PC-9 (cell line): Measurements from ENCODE around the gene SORT1. TPM values are rescaled to one million over a fixed set of nuclear protein-coding genes. Genes with fewer than 3 reads are reported as not detected.

Experiments used
- BruUV-seq: library from RNA; stranded (reverse); fragments of 400-500 nt; replicated peaks from 2 replicates; lab custom pipeline; 2021; lab: Mats Ljungman, UMichigan
- CTCF ChIA-PET: fragments of 300-600 bp; sonication (Branson Sonifier 250); formaldehyde crosslinking; loops from one replicate; lab custom pipeline; 2022; ENCODE audit warnings: antibody characterized with exemption; lab: Charles Lee
- POLR2A ChIA-PET: fragments of 300-600 bp; sonication (Branson Sonifier 250); formaldehyde crosslinking; loops from one replicate; lab custom pipeline; 2022; ENCODE audit warnings: antibody characterized with exemption; ENCODE audit not compliant: unreplicated experiment; lab: Charles Lee
- DNase-seq, 2 experiments: peaks; one replicate each; pipeline versions ENCODE4 v3.0.0 to v3.0.0-alpha.2; 2015 to 2022; ENCODE audit warnings: mixed read lengths in 1 of 2
- H2AFZ ChIP-seq: fragments of 200-600 bp; sonication (generic); 2 replicates; pipeline ENCODE4 v1.8.1; 2017; ENCODE audit warnings: antibody characterized with exemption
- H3F3A ChIP-seq: fragments of 200-600 bp; sonication (generic); 2 replicates; pipeline ENCODE4 v1.8.1; 2017; ENCODE audit warnings: antibody characterized with exemption, mild to moderate bottlenecking, low read depth; ENCODE audit not compliant: insufficient read depth
- H3K27ac ChIP-seq: fragments of 200-600 bp; sonication (generic); 2 replicates; pipeline ENCODE4 v1.6.1; 2016; ENCODE audit warnings: mixed run types
- H3K27me3 ChIP-seq: fragments of 200-600 bp; sonication (generic); 2 replicates; pipeline ENCODE4 v1.6.1; 2016; ENCODE audit warnings: low read depth, mixed run types; ENCODE audit not compliant: insufficient read depth
- H3K36me3 ChIP-seq: fragments of 200-600 bp; sonication (generic); 2 replicates; pipeline ENCODE4 v1.6.1; 2016; ENCODE audit warnings: low read depth, mixed run types
- H3K4me1 ChIP-seq: fragments of 200-600 bp; sonication (generic); replicated peaks from 2 replicates; pipeline ENCODE4 v1.6.1; 2016; ENCODE audit warnings: mixed run types; ENCODE audit not compliant: insufficient read depth
- H3K4me2 ChIP-seq: fragments of 200-600 bp; sonication (generic); 2 replicates; pipeline ENCODE4 v1.6.1; 2017; ENCODE audit warnings: mixed run types
- H3K4me3 ChIP-seq: fragments of 200-600 bp; sonication (generic); 2 replicates; pipeline ENCODE4 v1.6.1; 2016; ENCODE audit warnings: mixed run types
- H3K79me2 ChIP-seq: fragments of 200-600 bp; sonication (generic); 2 replicates; pipeline ENCODE4 v1.6.1; 2017; ENCODE audit warnings: low read depth, mixed run types
- H3K9me2 ChIP-seq: fragments of 200-600 bp; sonication (generic); 2 replicates; pipeline ENCODE4 v1.8.1; 2017; ENCODE audit warnings: mild to moderate bottlenecking; ENCODE audit not compliant: insufficient read depth
- H3K9me3 ChIP-seq: fragments of 200-600 bp; sonication (generic); 2 replicates; pipeline ENCODE4 v1.8.1; 2016; ENCODE audit warnings: low read depth; ENCODE audit not compliant: insufficient read depth
- H4K20me1 ChIP-seq: fragments of 200-600 bp; sonication (generic); 2 replicates; pipeline ENCODE4 v1.8.1; 2017; ENCODE audit not compliant: insufficient read depth
- CTCF ChIP-seq: fragments of 200-600 bp; sonication (generic); conservative IDR thresholded peaks from 2 replicates; pipeline ENCODE4 v1.6.1; 2017; ENCODE audit warnings: mixed run types, antibody characterized with exemption, mild to moderate bottlenecking, moderate library complexity
- EZH2 ChIP-seq: fragments of 200-600 bp; sonication (generic); IDR thresholded peaks from 2 replicates; pipeline ENCODE4 v1.8.0; 2017; ENCODE audit warnings: antibody characterized with exemption, low read depth
- intact Hi-C: fragments of 100-400 bp; cut with micrococcal nuclease; formaldehyde crosslinking; loops from one replicate; pipeline ENCODE4 v1.10.0; 2022; ENCODE audit not compliant: unreplicated experiment
- total RNA-seq: library from RNA; stranded (reverse); gene quantifications from 2 replicates; pipeline ENCODE4 v1.2.3, GENCODE V29; 2021

SORT1 gene
- total RNA-seq, 1 experiment from 2014 or later: 25.7 TPM

GRCh38 chr1:109294481-109294880 is 103.2 kb downstream of the SORT1 start:
- H3K36me3 ChIP-seq: no peaks in the 10 kb centered on the region
- H3K9me2 ChIP-seq: no peaks in the 10 kb centered on the region
- H3F3A ChIP-seq: 0 out of 2 replicates have a peak, but pooled peaks cover 7% of the 10 kb centered on the region
- ChIA-PET CTCF (interaction anchor here (0.7 kb wide), 1 partner anchor 618 kb away, joined by 3 read pairs; no protein-coding TSS in a partner anchor), POLR2A (no interaction called here)
- H3K4me2 ChIP-seq: no peak overlapping the region
- DNase-seq: no peak
- no peaks in the 10 kb centered on the region for H3K27me3 ChIP-seq
- H3K27ac ChIP-seq: no peak overlapping the region
- BruUV-seq: no TSS peak
- 0 out of 2 replicates have a peak, but pooled peaks cover 7% of the 10 kb centered on the region for H3K4me1 ChIP-seq
- no peak for TF ChIP-seq EZH2
- no peak for TF ChIP-seq CTCF
- H2AFZ ChIP-seq: no peak overlapping the region
- intact Hi-C loops: no loop called here
- H3K4me3 ChIP-seq: no peak overlapping the region
- no peaks in the 10 kb centered on the region for H3K79me2 ChIP-seq
- no peaks in the 10 kb centered on the region for H4K20me1 ChIP-seq
- H3K9me3 ChIP-seq: no peaks in the 10 kb centered on the region

- Histone ChIP-seq H3K79me2 (no peaks in the 10 kb centered on the region), H4K20me1 (no peaks in the 10 kb centered on the region), H3K36me3 (no peaks in the 10 kb centered on the region), H3F3A (no peaks in the 10 kb centered on the region), H3K27ac (no peak overlapping the region), H3K9me2 (no peaks in the 10 kb centered on the region), H3K4me1 (0 out of 2 replicates have a peak, but pooled peaks cover 7% of the 10 kb centered on the region), H3K27me3 (no peaks in the 10 kb centered on the region), H3K4me3 (no peak overlapping the region), H3K4me2 (no peak overlapping the region), H3K9me3 (no peaks in the 10 kb centered on the region), H2AFZ (no peak overlapping the region)
- intact Hi-C loops: no loop called here
- ChIA-PET CTCF (no interaction called here), POLR2A (no interaction called here)
- no peak for TF ChIP-seq CTCF
- no peak for TF ChIP-seq EZH2
- BruUV-seq: no TSS peak
- DNase-seq: no peak
Observed at GRCh38 chr1:109293026-109293425, 104.7 kb downstream of the SORT1 start.

DNA sequence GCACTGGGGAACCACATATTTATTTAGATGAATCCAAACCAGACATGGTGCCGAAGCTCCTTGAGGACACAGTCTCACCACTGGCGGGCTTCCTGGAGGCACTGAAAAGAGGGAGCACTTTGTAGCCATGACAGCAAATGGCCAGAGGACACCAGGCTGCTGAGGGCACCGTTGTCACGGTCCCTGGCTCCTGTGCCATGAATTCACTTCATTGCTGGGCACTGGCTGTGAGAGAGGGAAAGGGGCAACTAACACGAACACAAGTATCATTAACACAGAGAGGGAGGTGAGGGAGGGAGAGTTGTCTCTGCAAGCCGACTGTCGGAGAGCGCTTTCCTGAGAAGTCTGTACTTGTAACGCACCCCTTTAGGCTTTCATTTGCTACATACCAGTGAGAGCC is 105.4 kb downstream of the SORT1 start:
- H3K4me1 ChIP-seq: 0 out of 2 replicates have a peak, but pooled peaks cover 7% of the 10 kb centered on the region
- no peaks in the 10 kb centered on the region for H3K36me3 ChIP-seq
- CTCF ChIA-PET: no interaction called here
- H3K4me3 ChIP-seq: no peak overlapping the region
- H3K27ac ChIP-seq: no peak overlapping the region
- no peaks in the 10 kb centered on the region for H3K9me2 ChIP-seq
- no peaks in the 10 kb centered on the region for H3K9me3 ChIP-seq
- intact Hi-C loops: no loop called here
- TF ChIP-seq CTCF (no peak), EZH2 (no peak)
- H3K27me3 ChIP-seq: no peaks in the 10 kb centered on the region
- no peaks in the 10 kb centered on the region for H3K79me2 ChIP-seq
- no peaks in the 10 kb centered on the region for H4K20me1 ChIP-seq
- BruUV-seq: no TSS peak
- no peak overlapping the region for H2AFZ ChIP-seq
- no peaks in the 10 kb centered on the region for H3F3A ChIP-seq
- no peak for DNase-seq
- POLR2A ChIA-PET: no interaction called here
- no peak overlapping the region for H3K4me2 ChIP-seq
